Heart left ventricle (tissue), 13 donors: Measurements from ENCODE around the gene FKBP7.

Experiments
- CTCF ChIP-seq, 12 donors: fragments of 200-600 bp; sonication (generic) in 4 of 12; IDR thresholded peaks; one replicate each; pipeline versions ENCODE4 v1.5.0 to v1.8.0; 2018 to 2022; ENCODE audit warnings: antibody characterized with exemption in 12 of 12, mild to moderate bottlenecking in 5 of 12
- POLR2A ChIP-seq, 2 donors: fragments of 450-650 bp; IDR thresholded peaks; one replicate each; pipeline ENCODE4 v1.6.1; 2017; ENCODE audit warnings: antibody characterized with exemption in 2 of 2, mild to moderate bottlenecking in 2 of 2, moderate library complexity in 2 of 2
- donor health status: ischemic (EF 13 %, LVEDD 7.1; RV severe dilation, severe dysfunction).
- donor health status: DM: no; HTN: yes; CAD: no.
- donor health status: DM: no; HTN: no; CAD: no.
- donor health status: ischemic (EF 25% LVEDD 6.9; RV normal size, moderate dysfunction).
- donor health status: ischemic (EF 25% LVEDD 5.7; RV mildly dilated, moderate dysfunction).
- donor health status: ischemic (EF 35%, LVEDD 5.7; RV mildly dilated, moderate dysfunction).
- donor health status: nonischemic (EF 11% LVEDD 7.7; RV severe dilation, severe dysfunction).
- donor health status: DM: yes; HTN: yes; CAD: no.
- donor health status: PGD.
- donor health status: ischemic (EF 29% LVEDD 5.4; RV normal size, mild dysfunction).
- donor health status: nonischemic (EF 23%, LVEDD 6.1; RV moderate dilation, normal function).

- no peak for TF ChIP-seq CTCF (IDR thresholded peaks at IDR 0.05)
- TF ChIP-seq POLR2A (IDR thresholded peaks at IDR 0.05): no peak
These were observed 5.0 kb downstream of the FKBP7 start for GRCh38 chr2:178473373-178473772.
